Gastrocnemius medialis (tissue), 4 donors: ENCODE measurements around the gene SHISAL1.

ENCODE experiments used
- CTCF ChIP-seq, 5 experiments: fragments of 450-650 bp in 3 of 5; fragments of 200-600 bp in 2 of 5; sonication (generic) in 2 of 5; IDR thresholded peaks in 4 of 5; conservative IDR thresholded peaks in 1 of 5; 1 replicate in 4 of 5; 2 replicates in 1 of 5; pipeline ENCODE4 v1.5.1; 2016 to 2019; ENCODE audit warnings: antibody characterized with exemption in 5 of 5, mild to moderate bottlenecking in 3 of 5, moderate library complexity in 3 of 5
- POLR2A ChIP-seq, 2 donors: fragments of 450-650 bp; IDR thresholded peaks; one replicate each; pipeline ENCODE4 v1.6.1; 2017; ENCODE audit warnings: antibody characterized with exemption in 2 of 2, mild to moderate bottlenecking in 2 of 2, moderate library complexity in 2 of 2

- no peak for TF ChIP-seq CTCF (IDR thresholded peaks at IDR 0.05 in 4 of 5, conservative IDR thresholded peaks at IDR 0.05 in 1 of 5)
- TF ChIP-seq POLR2A (IDR thresholded peaks at IDR 0.05): no peak
Measured at GRCh38 chr22:44351037-44351436, 38.3 kb upstream of the SHISAL1 start.
